ENCODE measurements around the gene FZR1. TPM values are rescaled to one million over a fixed set of nuclear protein-coding genes. Genes with fewer than 3 reads are reported as not detected.

The FZR1 gene
- total and polyA plus RNA-seq, 2 experiments from 2014 or later = 16.1 to 39.2 TPM

DNA sequence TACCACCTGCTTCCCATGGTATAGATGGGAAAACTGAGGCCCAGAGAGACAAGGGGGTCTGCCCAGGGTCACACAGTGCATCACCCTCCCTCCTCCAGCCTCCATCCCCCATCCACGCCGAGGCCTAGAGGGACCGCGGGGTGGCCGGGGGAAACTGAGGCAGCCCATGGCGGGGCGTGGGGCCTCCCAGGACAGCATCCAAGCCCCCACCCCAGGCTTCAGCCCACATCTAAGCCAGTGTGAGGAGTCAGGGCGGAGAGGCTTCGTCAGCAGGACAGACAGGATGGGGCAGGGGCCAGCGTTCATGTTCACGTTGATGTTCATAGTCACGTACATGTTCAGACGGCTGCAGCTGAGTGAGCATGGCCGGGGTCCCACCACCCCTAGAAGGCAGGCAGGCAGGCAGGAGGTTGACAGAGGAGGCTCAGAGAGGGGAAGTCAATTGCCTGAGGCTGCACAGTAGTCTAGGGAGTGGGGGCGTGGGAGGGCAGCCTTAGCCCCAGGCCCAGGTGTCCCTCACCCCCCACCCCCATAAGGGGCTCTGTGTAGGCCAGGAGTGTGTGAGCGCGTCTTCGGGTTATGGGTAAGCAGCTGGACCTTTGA, 49.1 kb upstream of the FZR1 start:
- H3F3A ChIP-seq (replicated peaks; ENCODE audit: low read depth) = no peaks in the 10 kb centered on the region
- no peaks in the 10 kb centered on the region for H3K36me3 Mint-ChIP-seq (ENCODE audit: low read depth)
- H3K36me3 ChIP-seq (ENCODE audit: insufficient read depth) = no peaks in the 10 kb centered on the region
- peak overlapping the region; percentile 81; the same call in 1 of the 2 replicates for H3K4me2 ChIP-seq
- H3K4me3 Mint-ChIP-seq = no peak overlapping the region
- no peaks in the 10 kb centered on the region for H3K9me3 Mint-ChIP-seq
- H3K27me3 ChIP-seq (ENCODE audit: insufficient read depth) = peaks cover 54% of the 10 kb centered on the region
- peak overlapping the region; percentile 56; the same call in 1 of the 2 replicates for H3K4me3 ChIP-seq
- H3K9me2 ChIP-seq (ENCODE audit: insufficient read depth) = no peaks in the 10 kb centered on the region
- H3K27ac ChIP-seq (ENCODE audit: low read depth) = no peak overlapping the region
- ATAC-seq = no peak
- peaks cover 21% of the 10 kb centered on the region; the same call in 1 of the 2 replicates for H3K4me1 ChIP-seq (ENCODE audit: insufficient read depth)
- H3K27me3 Mint-ChIP-seq (ENCODE audit: insufficient read depth, low read depth, poor library complexity) = peaks cover 36% of the 10 kb centered on the region
- peaks cover 14% of the 10 kb centered on the region for H3K4me1 Mint-ChIP-seq
- H3K27ac Mint-ChIP-seq = no peak overlapping the region
- no peak for DNase-seq (ENCODE audit: low spot score)
- H3K79me2 ChIP-seq (replicated peaks; ENCODE audit: insufficient read depth) = no peaks in the 10 kb centered on the region
- no peak overlapping the region for H2AFZ ChIP-seq
- no peak for TF ChIP-seq JUNB (IDR thresholded peaks at IDR 0.05; ENCODE audit: unreplicated experiment)
- TF ChIP-seq ZNF114 (CRISPR knock-in tag; IDR thresholded peaks at IDR 0.05) = no peak
- TF ChIP-seq EZH2phosphoT487 (IDR thresholded peaks at IDR 0.05; ENCODE audit: unreplicated experiment) = no peak
- TF ChIP-seq EZH2 (IDR thresholded peaks at IDR 0.05; ENCODE audit: low read depth, unreplicated experiment) = no peak
- no peak for TF ChIP-seq REST (IDR thresholded peaks at IDR 0.05; ENCODE audit: unreplicated experiment)
- peaks cover 9% of the 10 kb centered on the region for H4K20me1 ChIP-seq (replicated peaks; ENCODE audit: insufficient read depth)

DNA sequence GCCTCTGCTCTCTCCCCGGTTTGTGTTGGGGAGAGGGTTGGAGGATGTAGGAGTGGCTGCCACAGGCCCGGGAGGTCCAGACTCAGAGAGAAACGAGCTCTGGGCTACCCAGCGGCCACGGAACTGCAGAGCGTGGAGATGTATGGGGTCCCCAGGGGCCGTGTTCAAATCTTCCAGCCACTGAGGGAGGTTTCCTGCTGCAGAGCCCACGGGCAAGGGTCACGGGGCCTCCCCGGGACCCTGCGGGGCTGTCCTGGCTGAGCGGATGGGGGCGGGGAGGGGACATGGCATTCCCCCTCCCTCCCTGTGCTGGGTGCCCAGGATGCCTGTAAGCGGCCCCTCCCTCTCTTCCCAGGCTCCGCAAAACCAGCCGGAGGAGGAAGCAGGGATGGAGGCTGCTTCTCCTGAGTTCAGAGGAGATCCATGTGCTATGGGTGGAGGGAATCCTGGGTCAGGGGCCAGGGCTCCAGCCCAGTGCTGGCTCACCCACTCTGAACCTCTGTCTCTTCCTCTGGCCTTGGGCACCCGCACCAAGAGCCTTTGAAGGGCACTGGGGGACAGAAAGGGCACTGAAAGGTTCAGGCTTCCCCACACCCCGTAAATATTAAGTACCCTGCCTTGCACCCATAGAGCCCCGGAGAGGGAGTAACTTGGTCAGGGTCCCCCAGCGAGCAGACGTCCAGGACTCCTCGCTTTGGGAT, 48.4 kb upstream of the FZR1 start:
- peaks cover 3% of the 10 kb centered on the region; the same call in 1 of the 2 replicates for H3F3A ChIP-seq (replicated peaks; ENCODE audit: low read depth)
- peaks cover 25% of the 10 kb centered on the region for H3K4me1 ChIP-seq (ENCODE audit: insufficient read depth)
- Mint-ChIP-seq H3K9me3 (no peaks in the 10 kb centered on the region; the same call in 2 of the 3 replicates), H3K4me3 (no peak overlapping the region), H3K4me1 (peaks cover 15% of the 10 kb centered on the region), H3K27me3 (ENCODE audit: insufficient read depth, low read depth, poor library complexity) (peaks cover 42% of the 10 kb centered on the region), H3K36me3 (ENCODE audit: low read depth) (no peaks in the 10 kb centered on the region), H3K27ac (no peak overlapping the region)
- H3K27me3 ChIP-seq (ENCODE audit: insufficient read depth) = peaks cover 61% of the 10 kb centered on the region
- no peaks in the 10 kb centered on the region for H3K9me2 ChIP-seq (ENCODE audit: insufficient read depth)
- no peaks in the 10 kb centered on the region for H3K79me2 ChIP-seq (replicated peaks; ENCODE audit: insufficient read depth)
- H3K4me2 ChIP-seq = peak overlapping the region; percentile 81
- peaks cover 9% of the 10 kb centered on the region for H4K20me1 ChIP-seq (replicated peaks; ENCODE audit: insufficient read depth)
- no peak overlapping the region for H3K27ac ChIP-seq (ENCODE audit: low read depth)
- ATAC-seq = peak; percentile 34
- H3K4me3 ChIP-seq = peak overlapping the region; percentile 56
- no peaks in the 10 kb centered on the region for H3K36me3 ChIP-seq (ENCODE audit: insufficient read depth)
- DNase-seq (ENCODE audit: low spot score) = peak; percentile 52
- H2AFZ ChIP-seq = no peak overlapping the region
- TF ChIP-seq ZNF114 (CRISPR knock-in tag; IDR thresholded peaks at IDR 0.05) (no peak), EZH2 (IDR thresholded peaks at IDR 0.05; ENCODE audit: low read depth, unreplicated experiment) (peak; percentile 29)
